Activated CD8-positive, alpha-beta memory T cell treated with anti-CD3 and anti-CD28 coated beads, Interleukin-2, amount 10 ng/mL, durations not matched to agents 7 days and 5 days (primary cell): ENCODE measurements around the gene EFCAB8. TPM values are rescaled to one million over a fixed set of nuclear protein-coding genes. Genes with fewer than 3 reads are reported as not detected.

Experiments
- total RNA-seq, 2 experiments: library from RNA; stranded (reverse); gene quantifications; one replicate each; pipeline ENCODE4 v1.2.3, GENCODE V29; 2021

EFCAB8 gene
- total RNA-seq, 2 experiments from 2014 or later, result 0.30 to 1.1 TPM

Other genes with a start within 250 kb of the EFCAB8 start
- gene C20orf203, start 185.0 kb upstream of the EFCAB8 start, total RNA-seq, result under 1 TPM; 0.12 to 0.32 TPM
- 10 to 100 TPM; 54.2 to 59.5 TPM for gene COMMD7, start 115.5 kb upstream of the EFCAB8 start, total RNA-seq
- gene DNMT3B, start 96.5 kb upstream of the EFCAB8 start, total RNA-seq, result 1 to 10 TPM; 3.3 to 4.7 TPM
- 100 to 1,000 TPM; 114 to 149 TPM for gene MAPRE1, start 39.0 kb upstream of the EFCAB8 start, total RNA-seq
- not detected for gene SUN5, start 145.5 kb downstream of the EFCAB8 start, total RNA-seq
- not detected for gene BPIFB2, start 148.8 kb downstream of the EFCAB8 start, total RNA-seq
- not detected for gene BPIFB6, start 172.7 kb downstream of the EFCAB8 start, total RNA-seq
- not detected for gene BPIFB3, start 195.0 kb downstream of the EFCAB8 start, total RNA-seq
- not detected for gene BPIFB4, start 220.7 kb downstream of the EFCAB8 start, total RNA-seq